BLaER1 treated with 17β-estradiol and CSF1 and Interleukin-3, amounts not matched to agents 10 nM and 100 nM (cell line): ENCODE results near the gene ZNF830.
A peak's percentile ranks its signal among the peaks of the same experiment; 100 is the strongest.

Experiments
- H3K27ac ChIP-seq, 11 experiments: shearing (Covaris generic); formaldehyde crosslinking; 2 replicates each; pipeline ENCODE4 v1.8.1; 2022
- H3K27me3 ChIP-seq, 11 experiments: shearing (Covaris generic); formaldehyde crosslinking; 2 replicates each; pipeline ENCODE4 v1.8.1; 2022
- H3K36me3 ChIP-seq, 11 experiments: shearing (Covaris generic); formaldehyde crosslinking; 2 replicates each; pipeline ENCODE4 v1.8.1; 2022
- H3K4me1 ChIP-seq, 10 experiments: shearing (Covaris generic); formaldehyde crosslinking; 2 replicates each; pipeline ENCODE4 v1.8.1; 2022
- H3K4me2 ChIP-seq, 11 experiments: shearing (Covaris generic); formaldehyde crosslinking; 2 replicates each; pipeline ENCODE4 v1.8.1; 2022
- H3K4me3 ChIP-seq, 10 experiments: shearing (Covaris generic); formaldehyde crosslinking; 2 replicates each; pipeline ENCODE4 v1.8.1; 2022
- H3K9ac ChIP-seq, 11 experiments: shearing (Covaris generic); formaldehyde crosslinking; 2 replicates each; pipeline ENCODE4 v1.8.1; 2022
- H3K9me3 ChIP-seq, 11 experiments: shearing (Covaris generic); formaldehyde crosslinking; replicated peaks in 1 of 11; 2 replicates each; pipeline ENCODE4 v1.8.1; 2022
- H4K20me1 ChIP-seq, 11 experiments: shearing (Covaris generic); formaldehyde crosslinking; 2 replicates each; pipeline ENCODE4 v1.8.1; 2022
- Cebpa-rat ChIP-seq, 11 experiments: shearing (Covaris generic); IDR thresholded peaks; 2 replicates each; pipeline ENCODE4 v1.8.1; 2022

The ZNF830 gene

GRCh38 chr17:34974179-34974578 is 12.8 kb downstream of the ZNF830 start:
- no peak overlapping the region for H3K27ac ChIP-seq
- peaks cover under 1 to 15% (median 5%) of the 10 kb centered on the region in 10 experiments; a peak in 17 of 20 replicates for H3K4me1 ChIP-seq
- no peak for TF ChIP-seq Cebpa-rat (IDR thresholded peaks at IDR 0.05)
- H3K9me3 ChIP-seq, result 0 out of 22 replicates have a peak, but pooled peaks cover 0 to 3% (median 0%) of the 10 kb centered on the region in 11 experiments
- no peak overlapping the region for H3K4me3 ChIP-seq
- no peak overlapping the region for H3K9ac ChIP-seq
- no peaks in the 10 kb centered on the region; a peak in 1 of 22 replicates for H4K20me1 ChIP-seq
- no peaks in the 10 kb centered on the region for H3K27me3 ChIP-seq
- H3K4me2 ChIP-seq, result 0 out of 22 replicates have a peak overlapping the region, but pooled peaks of 1 of the 11 experiments have one; percentile 1
- H3K36me3 ChIP-seq, result peaks cover 0 to 12% (median 3%) of the 10 kb centered on the region in 11 experiments; a peak in 8 of 22 replicates

GRCh38 chr17:34974794-34975785 is 13.8 kb downstream of the ZNF830 start:
- Histone ChIP-seq H3K27me3 (no peaks in the 10 kb centered on the region), H3K4me1 (peaks cover 9 to 23% (median 13%) of the 10 kb centered on the region in 10 experiments), H3K4me2 (no peak overlapping the region), H3K9ac (no peak overlapping the region), H3K9me3 (no peaks in the 10 kb centered on the region), H3K4me3 (no peak overlapping the region), H3K27ac (no peak overlapping the region), H4K20me1 (no peaks in the 10 kb centered on the region; a peak in 1 of 22 replicates), H3K36me3 (peaks cover 0 to 2% (median 0%) of the 10 kb centered on the region in 11 experiments; a peak in 2 of 22 replicates)
- TF ChIP-seq Cebpa-rat (IDR thresholded peaks at IDR 0.05), result no peak

GRCh38 chr17:34979153-34979552 is 17.8 kb downstream of the ZNF830 start:
- H3K4me2 ChIP-seq, result peak overlapping the region; percentile 78 to 95 (median 86); a peak in 21 of 22 replicates
- no peak for TF ChIP-seq Cebpa-rat (IDR thresholded peaks at IDR 0.05)
- peak overlapping the region in 1 of 11 experiments; percentile 97; a peak in 1 of 22 replicates for H3K9ac ChIP-seq

GRCh38 chr17:34979650-34980352 is 18.5 kb downstream of the ZNF830 start:
- no peak for TF ChIP-seq Cebpa-rat (IDR thresholded peaks at IDR 0.05)

More at GRCh38 chr17:34979153-34979552, 17.8 kb downstream of the ZNF830 start:
- Histone ChIP-seq H3K36me3 (peaks cover 7 to 20% (median 14%) of the 10 kb centered on the region in 11 experiments; a peak in 16 of 22 replicates), H3K27me3 (no peaks in the 10 kb centered on the region), H4K20me1 (no peaks in the 10 kb centered on the region), H3K27ac (no peak overlapping the region), H3K4me1 (peaks cover 22 to 42% (median 35%) of the 10 kb centered on the region in 10 experiments), H3K9me3 (no peaks in the 10 kb centered on the region), H3K4me3 (peak overlapping the region in 3 of 10 experiments; percentile 82 to 85 (median 82); a peak in 4 of 20 replicates)

GRCh38 chr17:34980353-34980680 is 19.0 kb downstream of the ZNF830 start, which contains the start of gene LIG3:
TSS of gene LIG3 (plus strand) at chr17:34980512. CDS start at chr17:34983006, 2,494 bp downstream.
- Histone ChIP-seq H3K4me3 (peak within 1 kb of the TSS; percentile 71 to 90 (median 82)), H3K27ac (peak within 1 kb of the TSS; percentile 92 to 100 (median 99))

More at GRCh38 chr17:34979650-34980352, 18.5 kb downstream of the ZNF830 start:
- peaks cover 7 to 25% (median 19%) of the 10 kb centered on the region in 11 experiments; a peak in 16 of 22 replicates for H3K36me3 ChIP-seq
- H3K9me3 ChIP-seq, result no peaks in the 10 kb centered on the region
- H3K27ac ChIP-seq, result peak overlapping the region; percentile 92 to 100 (median 99); a peak in 21 of 22 replicates
- H4K20me1 ChIP-seq, result no peaks in the 10 kb centered on the region
- peak overlapping the region; percentile 95 to 100 (median 98) for H3K9ac ChIP-seq
- H3K4me2 ChIP-seq, result peak overlapping the region; percentile 78 to 95 (median 86)
- H3K27me3 ChIP-seq, result no peaks in the 10 kb centered on the region
- H3K4me1 ChIP-seq, result peaks cover 22 to 43% (median 36%) of the 10 kb centered on the region in 10 experiments
- peak overlapping the region; percentile 71 to 90 (median 82) for H3K4me3 ChIP-seq

GRCh38 chr17:34980681-34981537 is 19.6 kb downstream of the ZNF830 start:
- H3K9me3 ChIP-seq, result no peaks in the 10 kb centered on the region
- H3K36me3 ChIP-seq, result peaks cover 10 to 36% (median 30%) of the 10 kb centered on the region in 11 experiments; a peak in 17 of 22 replicates
- peak overlapping the region; percentile 95 to 100 (median 98) for H3K9ac ChIP-seq
- peak overlapping the region; percentile 71 to 90 (median 82) for H3K4me3 ChIP-seq
- H3K27me3 ChIP-seq, result no peaks in the 10 kb centered on the region
- 0 out of 22 replicates have a peak, but pooled peaks of 1 of the 11 experiments have one; percentile 9 for TF ChIP-seq Cebpa-rat (IDR thresholded peaks at IDR 0.05)
- H3K27ac ChIP-seq, result peak overlapping the region; percentile 92 to 100 (median 99)
- H4K20me1 ChIP-seq, result peaks cover 0 to 3% (median 0%) of the 10 kb centered on the region in 11 experiments; a peak in 1 of 22 replicates
- peak overlapping the region; percentile 78 to 95 (median 86) for H3K4me2 ChIP-seq
- peaks cover 22 to 44% (median 36%) of the 10 kb centered on the region in 10 experiments for H3K4me1 ChIP-seq

More at GRCh38 chr17:34980353-34980680, 19.0 kb downstream of the ZNF830 start, which contains the start of gene LIG3:
- H3K4me2 ChIP-seq, result peak within 1 kb of the TSS; percentile 78 to 95 (median 86)
- no peak for TF ChIP-seq Cebpa-rat (IDR thresholded peaks at IDR 0.05)
- no peaks in the 10 kb centered on the region for H3K9me3 ChIP-seq
- H3K9ac ChIP-seq, result peak within 1 kb of the TSS; percentile 95 to 100 (median 98)
- no peaks in the 10 kb centered on the region for H3K27me3 ChIP-seq
- H4K20me1 ChIP-seq, result no peaks in the 10 kb centered on the region; a peak in 1 of 22 replicates
- H3K36me3 ChIP-seq, result peaks cover 7 to 30% (median 24%) of the 10 kb centered on the region in 11 experiments; a peak in 17 of 22 replicates
- H3K4me1 ChIP-seq, result peaks cover 22 to 44% (median 36%) of the 10 kb centered on the region in 10 experiments

GRCh38 chr17:34981538-34982241 is 20.4 kb downstream of the ZNF830 start:
- Histone ChIP-seq H3K27me3 (no peaks in the 10 kb centered on the region), H3K9me3 (no peaks in the 10 kb centered on the region), H3K36me3 (peaks cover 13 to 44% (median 38%) of the 10 kb centered on the region in 11 experiments; a peak in 20 of 22 replicates), H3K4me2 (peak overlapping the region; percentile 78 to 95 (median 86)), H3K4me3 (peak overlapping the region; percentile 71 to 90 (median 82)), H3K4me1 (peaks cover 22 to 44% (median 36%) of the 10 kb centered on the region in 10 experiments), H3K27ac (peak overlapping the region; percentile 92 to 100 (median 99); a peak in 21 of 22 replicates), H3K9ac (peak overlapping the region; percentile 95 to 100 (median 98)), H4K20me1 (peaks cover 0 to 3% (median 0%) of the 10 kb centered on the region in 11 experiments; a peak in 1 of 22 replicates)
- TF ChIP-seq Cebpa-rat (IDR thresholded peaks at IDR 0.05), result no peak
